Activated CD4-positive, alpha-beta T cell treated with anti-CD3 and anti-CD28 coated beads, Interleukin-2, amount 10 ng/mL, durations not matched to agents 24 days and 14 days (primary cell): ENCODE data around the gene CLDND2. TPM values are rescaled to one million over a fixed set of nuclear protein-coding genes. Genes with fewer than 3 reads are reported as not detected.

Experiments
- DNase-seq: peaks from one replicate; pipeline ENCODE4 v3.0.0; 2022
- H3K27ac Mint-ChIP-seq: one replicate; pipeline ENCODE4 v1.8.0; 2022; ENCODE audit warnings: mild to moderate bottlenecking, mixed read lengths
- H3K27me3 Mint-ChIP-seq: one replicate; pipeline ENCODE4 v1.8.0; 2022; ENCODE audit warnings: mixed read lengths
- H3K36me3 Mint-ChIP-seq: one replicate; pipeline ENCODE4 v1.8.0; 2022; ENCODE audit warnings: low read depth, mild to moderate bottlenecking, mixed read lengths
- H3K4me1 Mint-ChIP-seq: one replicate; pipeline ENCODE4 v1.8.0; 2021; ENCODE audit warnings: mixed read lengths
- H3K4me3 Mint-ChIP-seq: one replicate; pipeline ENCODE4 v1.8.0; 2022; ENCODE audit warnings: mild to moderate bottlenecking, moderate library complexity, mixed read lengths
- H3K9me3 Mint-ChIP-seq: one replicate; pipeline ENCODE4 v1.8.0; 2021; ENCODE audit warnings: mixed read lengths
- intact Hi-C: fragments of 100-400 bp; cut with micrococcal nuclease; formaldehyde crosslinking; loops from one replicate; pipeline ENCODE4 v1.15.1; 2023
- total RNA-seq: library from RNA; stranded (reverse); gene quantifications from 2 replicates; pipeline ENCODE4 v1.2.3, GENCODE V29; 2022

The CLDND2 gene
- total RNA-seq, 1 donor from 2014 or later = 18.7 TPM

GRCh38 chr19:51396175-51396574 lies 27.4 kb upstream of the CLDND2 start:
- H3K36me3 Mint-ChIP-seq = peaks cover 4% of the 10 kb centered on the region
- intact Hi-C loops = loop anchor here (10.0 kb wide), 1 partner anchor 141 kb away; the partner anchor contains the start of gene SIGLECL1
- H3K27ac Mint-ChIP-seq = peak overlapping the region; percentile 96
- H3K9me3 Mint-ChIP-seq = no peaks in the 10 kb centered on the region
- no peaks in the 10 kb centered on the region for H3K27me3 Mint-ChIP-seq
- H3K4me1 Mint-ChIP-seq = peaks cover 45% of the 10 kb centered on the region
- no peak for DNase-seq
- no peak overlapping the region for H3K4me3 Mint-ChIP-seq

- H3K9me3 Mint-ChIP-seq = no peaks in the 10 kb centered on the region
- peak overlapping the region; percentile 96 for H3K27ac Mint-ChIP-seq
- intact Hi-C loops = loop anchor here (1.0 to 10.0 kb wide), 9 partner anchors 18 to 285 kb away; partner anchors contain the start of genes CTU1, NKG7 and SIGLECL1
- peak overlapping the region; percentile 94 for H3K4me3 Mint-ChIP-seq
- H3K36me3 Mint-ChIP-seq = peaks cover 2% of the 10 kb centered on the region
- H3K27me3 Mint-ChIP-seq = no peaks in the 10 kb centered on the region
- peaks cover 52% of the 10 kb centered on the region for H3K4me1 Mint-ChIP-seq
- DNase-seq = peak; percentile 98
Measured at GRCh38 chr19:51394050-51394836, 25.4 kb upstream of the CLDND2 start.

GRCh38 chr19:51392701-51393100 lies 23.9 kb upstream of the CLDND2 start:
- intact Hi-C loops = loop anchor here (10.0 kb wide), 1 partner anchor 138 kb away; the partner anchor contains the start of gene SIGLECL1
- Mint-ChIP-seq H3K27ac (peak overlapping the region; percentile 87), H3K27me3 (no peaks in the 10 kb centered on the region), H3K4me1 (peaks cover 51% of the 10 kb centered on the region), H3K4me3 (peak overlapping the region; percentile 75), H3K36me3 (peaks cover 2% of the 10 kb centered on the region), H3K9me3 (no peaks in the 10 kb centered on the region)
- DNase-seq = no peak

GRCh38 chr19:51391073-51391611 lies 22.3 kb upstream of the CLDND2 start:
- Mint-ChIP-seq H3K9me3 (no peaks in the 10 kb centered on the region), H3K27ac (peak overlapping the region; percentile 89), H3K27me3 (no peaks in the 10 kb centered on the region), H3K36me3 (peaks cover 2% of the 10 kb centered on the region), H3K4me3 (peak overlapping the region; percentile 67), H3K4me1 (peaks cover 44% of the 10 kb centered on the region)
- DNase-seq = no peak
- intact Hi-C loops = loop anchor here (10.0 kb wide), 1 partner anchor 136 kb away; the partner anchor contains the start of gene SIGLECL1

GRCh38 chr19:51389143-51389542 lies 20.3 kb upstream of the CLDND2 start:
- Mint-ChIP-seq H3K9me3 (no peaks in the 10 kb centered on the region), H3K4me1 (peaks cover 29% of the 10 kb centered on the region), H3K36me3 (no peaks in the 10 kb centered on the region), H3K4me3 (no peak overlapping the region), H3K27me3 (no peaks in the 10 kb centered on the region), H3K27ac (no peak overlapping the region)
- DNase-seq = no peak
- intact Hi-C loops = no loop called here

- no peaks in the 10 kb centered on the region for H3K36me3 Mint-ChIP-seq
- H3K27ac Mint-ChIP-seq = peak within 1 kb of the TSS; percentile 81
- peaks cover 22% of the 10 kb centered on the region for H3K4me1 Mint-ChIP-seq
- H3K4me3 Mint-ChIP-seq = no peak within 1 kb of the TSS
- DNase-seq = no peak
- no peaks in the 10 kb centered on the region for H3K27me3 Mint-ChIP-seq
- intact Hi-C loops = no loop called here
- no peaks in the 10 kb centered on the region for H3K9me3 Mint-ChIP-seq
Measured at GRCh38 chr19:51387924-51388389, 19.2 kb upstream of the CLDND2 start, which contains the start of gene LIM2. Gene LIM2, minus strand, starts transcription at chr19:51387974. Its CDS starts 531 bp downstream, at chr19:51387443.

- intact Hi-C loops = no loop called here
- Mint-ChIP-seq H3K36me3 (no peaks in the 10 kb centered on the region), H3K9me3 (no peaks in the 10 kb centered on the region), H3K27ac (no peak overlapping the region), H3K4me3 (no peak overlapping the region), H3K27me3 (no peaks in the 10 kb centered on the region), H3K4me1 (peaks cover 19% of the 10 kb centered on the region)
- DNase-seq = no peak
Measured at GRCh38 chr19:51386882-51387520, 18.2 kb upstream of the CLDND2 start.

- H3K4me3 Mint-ChIP-seq = no peak overlapping the region
- intact Hi-C loops = no loop called here
- peaks cover 23% of the 10 kb centered on the region for H3K4me1 Mint-ChIP-seq
- H3K36me3 Mint-ChIP-seq = peaks cover 4% of the 10 kb centered on the region
- no peak for DNase-seq
- no peaks in the 10 kb centered on the region for H3K9me3 Mint-ChIP-seq
- H3K27ac Mint-ChIP-seq = peak overlapping the region; percentile 37
- no peaks in the 10 kb centered on the region for H3K27me3 Mint-ChIP-seq
Measured at GRCh38 chr19:51382004-51382403, 13.2 kb upstream of the CLDND2 start.

GRCh38 chr19:51380379-51380778 lies 11.6 kb upstream of the CLDND2 start:
- peak overlapping the region; percentile 65 for H3K27ac Mint-ChIP-seq
- H3K4me3 Mint-ChIP-seq = no peak overlapping the region
- peaks cover 5% of the 10 kb centered on the region for H3K36me3 Mint-ChIP-seq
- intact Hi-C loops = no loop called here
- H3K4me1 Mint-ChIP-seq = peaks cover 36% of the 10 kb centered on the region
- DNase-seq = no peak
- H3K27me3 Mint-ChIP-seq = no peaks in the 10 kb centered on the region
- peaks cover under 1% of the 10 kb centered on the region for H3K9me3 Mint-ChIP-seq

GRCh38 chr19:51377422-51377821 lies 8.6 kb upstream of the CLDND2 start:
- DNase-seq = no peak
- Mint-ChIP-seq H3K27ac (no peak overlapping the region), H3K9me3 (peaks cover 8% of the 10 kb centered on the region), H3K27me3 (no peaks in the 10 kb centered on the region), H3K4me1 (peaks cover 62% of the 10 kb centered on the region), H3K36me3 (peaks cover 13% of the 10 kb centered on the region), H3K4me3 (no peak overlapping the region)
- intact Hi-C loops = no loop called here

- peak overlapping the region; percentile 98 for H3K27ac Mint-ChIP-seq
- peaks cover 21% of the 10 kb centered on the region for H3K36me3 Mint-ChIP-seq
- H3K4me3 Mint-ChIP-seq = peak overlapping the region; percentile 98
- H3K4me1 Mint-ChIP-seq = peaks cover 74% of the 10 kb centered on the region
- peak; percentile 86 for DNase-seq
- intact Hi-C loops = loop anchor here (1.0 kb wide), 3 partner anchors 8 to 66 kb away; no protein-coding TSS in a partner anchor
- H3K27me3 Mint-ChIP-seq = no peaks in the 10 kb centered on the region
- H3K9me3 Mint-ChIP-seq = peaks cover 8% of the 10 kb centered on the region
Measured at GRCh38 chr19:51375504-51376221, 6.9 kb upstream of the CLDND2 start.

GRCh38 chr19:51372649-51373504 lies 4.1 kb upstream of the CLDND2 start, which contains the start of gene NKG7:
Gene NKG7, minus strand, starts transcription at chr19:51372654. Its CDS starts 119 bp downstream, at chr19:51372535.
- Mint-ChIP-seq H3K27ac (peak within 1 kb of the TSS; percentile 98), H3K9me3 (peaks cover 8% of the 10 kb centered on the region), H3K4me1 (peaks cover 70% of the 10 kb centered on the region), H3K27me3 (no peaks in the 10 kb centered on the region), H3K4me3 (peak within 1 kb of the TSS; percentile 98), H3K36me3 (peaks cover 30% of the 10 kb centered on the region)
- peak; percentile 90 for DNase-seq
- intact Hi-C loops = loop anchor here (1.0 kb wide), 2 partner anchors 21 to 68 kb away; no protein-coding TSS in a partner anchor
